HG03060 (cell line): ENCODE data around the gene CDV3.

Experiments used
- ATAC-seq: cut with Tn5 transposase; IDR thresholded peaks from one replicate; pipeline ENCODE4 v1.9.1; 2021; ENCODE audit warnings: low read depth, moderate number of reproducible peaks; ENCODE audit not compliant: unreplicated experiment

CDV3 gene

DNA sequence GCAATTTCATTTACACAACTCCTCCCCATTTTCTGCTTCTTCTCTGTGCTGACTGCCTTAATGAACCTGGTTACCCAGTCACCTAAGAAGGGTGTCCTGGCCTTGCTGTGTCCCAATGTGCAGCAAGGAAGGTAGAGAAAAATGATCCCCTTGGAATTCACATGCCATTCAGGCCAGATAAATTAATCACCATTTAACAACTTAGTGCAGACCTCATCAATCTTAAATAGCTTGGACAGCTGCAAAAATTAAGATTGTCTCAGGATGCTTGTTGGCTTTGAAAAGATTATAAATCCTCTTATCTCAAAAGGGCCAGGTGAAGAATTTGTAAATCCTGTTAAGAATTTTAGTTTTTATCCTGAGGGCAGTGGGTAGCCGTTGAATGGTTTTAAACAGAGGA, 9.7 kb upstream of the CDV3 start:
- no peak for ATAC-seq

DNA sequence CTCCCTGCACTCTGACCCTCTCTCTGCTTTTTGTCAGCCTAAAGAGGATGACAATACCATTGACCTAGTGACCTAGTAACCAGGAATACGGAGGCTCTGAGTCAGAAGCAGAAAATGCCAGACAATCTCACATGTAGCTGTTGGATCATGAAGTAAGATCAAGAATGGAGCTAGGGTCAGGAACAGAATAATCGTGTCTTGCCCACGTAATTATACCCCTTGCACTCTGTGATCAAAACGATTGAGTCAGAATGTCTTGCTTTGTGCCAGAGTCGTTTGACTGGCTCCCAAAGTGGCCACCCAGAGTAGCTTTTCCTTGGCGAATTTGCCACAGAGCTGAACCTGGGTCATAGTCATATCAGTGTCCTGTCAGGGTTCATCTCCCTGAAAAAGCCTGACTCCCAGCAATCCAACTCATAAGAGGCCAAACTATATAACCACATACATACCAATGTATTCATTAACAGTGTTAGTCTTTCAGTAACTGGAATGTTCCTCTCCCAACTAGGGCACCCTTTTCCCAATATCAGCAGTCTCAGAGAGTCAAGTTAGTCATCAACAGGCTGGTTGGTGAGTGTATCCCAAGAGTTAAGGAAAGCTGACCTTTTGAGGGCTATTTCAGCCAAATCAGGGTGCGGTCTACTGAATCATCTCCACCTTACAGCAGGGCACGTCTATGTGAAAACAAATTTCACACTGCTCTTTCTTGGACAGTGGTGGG, 5.0 kb upstream of the CDV3 start:
- ATAC-seq = no peak

DNA sequence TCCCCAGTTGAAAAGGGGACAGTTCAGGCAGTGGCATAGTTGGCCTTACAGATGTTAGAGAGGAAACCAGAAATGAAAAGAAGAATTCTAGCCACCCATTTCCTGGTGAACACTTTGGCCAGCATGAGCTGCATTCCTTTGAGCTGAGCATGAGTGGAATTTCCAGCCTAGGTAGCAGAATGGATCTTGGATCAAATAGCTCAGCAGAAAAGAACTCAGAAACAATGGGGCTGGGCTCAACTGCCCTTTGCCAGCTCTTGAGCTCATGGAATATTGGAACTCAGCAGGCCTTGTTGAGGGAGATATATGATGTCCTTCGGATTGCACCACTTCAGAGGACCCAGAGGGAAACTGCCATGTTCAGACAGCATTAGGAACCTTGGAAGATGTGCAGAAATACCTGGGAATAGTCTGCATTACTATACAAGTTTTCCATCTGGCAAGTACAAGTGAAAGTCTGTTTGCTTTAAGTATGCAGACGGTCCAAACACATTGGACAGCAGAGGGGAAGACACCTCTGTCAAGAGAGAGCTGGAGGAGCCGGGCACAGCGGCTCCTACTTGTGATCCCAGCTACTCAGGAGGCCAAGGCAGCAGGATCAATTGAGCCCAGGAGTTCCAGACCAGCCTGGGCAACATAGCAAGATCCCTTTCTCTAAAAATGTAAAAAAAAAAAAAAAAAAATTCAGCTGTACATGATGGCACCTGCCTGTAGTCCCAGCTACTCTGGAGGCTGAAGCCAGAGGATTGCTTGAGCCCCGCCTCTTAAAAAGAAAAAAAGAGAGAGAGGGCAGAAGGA, 3.1 kb upstream of the CDV3 start:
- ATAC-seq = no peak

DNA sequence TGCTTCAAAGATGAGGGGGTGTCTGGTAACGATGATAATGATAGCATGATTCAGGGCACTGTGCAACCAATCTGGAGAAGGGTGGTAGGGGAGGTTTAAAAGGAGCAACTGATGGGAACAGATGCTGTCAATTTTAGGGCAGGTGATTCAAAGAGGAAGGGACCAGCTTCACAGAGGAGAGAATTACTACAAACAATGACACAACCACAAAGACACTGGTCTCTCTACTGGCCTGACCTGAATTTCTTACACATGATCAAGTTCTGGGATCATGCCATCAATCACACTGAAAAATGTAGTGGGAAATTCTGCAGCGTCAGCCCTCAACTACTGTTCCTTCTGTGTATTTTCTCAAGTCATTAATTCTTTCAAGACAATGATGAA, 2.6 kb upstream of the CDV3 start:
- ATAC-seq = no peak

DNA sequence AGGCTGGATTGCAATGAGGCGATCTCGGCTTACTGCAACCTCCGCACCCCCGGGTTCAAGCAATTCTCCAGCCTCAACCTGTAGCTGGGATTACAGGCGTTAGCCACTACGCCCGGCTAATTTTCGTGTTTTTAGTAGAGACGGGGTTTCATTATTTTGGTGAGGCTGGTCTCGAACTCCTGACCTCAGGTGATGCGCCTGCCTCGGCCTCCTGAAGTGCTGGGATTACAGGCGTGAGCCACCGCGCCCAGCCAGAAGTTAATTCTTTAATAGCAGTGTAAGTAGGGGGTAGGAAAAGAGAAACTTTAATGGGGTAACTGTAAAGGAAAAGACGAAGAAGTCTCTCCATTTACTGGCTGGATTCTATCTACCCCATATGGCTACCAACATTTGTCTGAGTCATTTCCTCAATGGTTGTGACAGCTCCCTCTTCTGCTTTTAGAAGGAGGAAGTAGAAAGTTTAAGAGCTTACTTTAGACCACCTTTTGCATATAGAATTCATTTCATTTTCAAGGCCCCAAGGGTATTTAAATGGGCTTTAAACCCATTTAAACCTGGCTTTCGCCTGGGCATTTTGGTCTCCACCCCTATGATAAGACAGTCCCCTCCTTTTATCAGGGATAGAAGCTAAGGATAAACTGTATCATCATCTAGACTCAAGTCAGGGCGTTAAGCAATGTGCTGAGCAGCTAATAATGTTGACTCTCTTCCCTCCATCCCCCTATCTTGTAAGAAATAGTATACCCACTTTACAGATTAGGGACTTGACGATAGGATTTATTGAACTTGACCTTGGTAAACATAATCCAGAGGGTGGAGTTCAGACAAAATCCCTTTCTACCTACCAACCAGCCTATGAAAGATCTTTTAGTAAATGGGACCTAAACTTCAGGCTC, 1.1 kb upstream of the CDV3 start:
- no peak for ATAC-seq

DNA sequence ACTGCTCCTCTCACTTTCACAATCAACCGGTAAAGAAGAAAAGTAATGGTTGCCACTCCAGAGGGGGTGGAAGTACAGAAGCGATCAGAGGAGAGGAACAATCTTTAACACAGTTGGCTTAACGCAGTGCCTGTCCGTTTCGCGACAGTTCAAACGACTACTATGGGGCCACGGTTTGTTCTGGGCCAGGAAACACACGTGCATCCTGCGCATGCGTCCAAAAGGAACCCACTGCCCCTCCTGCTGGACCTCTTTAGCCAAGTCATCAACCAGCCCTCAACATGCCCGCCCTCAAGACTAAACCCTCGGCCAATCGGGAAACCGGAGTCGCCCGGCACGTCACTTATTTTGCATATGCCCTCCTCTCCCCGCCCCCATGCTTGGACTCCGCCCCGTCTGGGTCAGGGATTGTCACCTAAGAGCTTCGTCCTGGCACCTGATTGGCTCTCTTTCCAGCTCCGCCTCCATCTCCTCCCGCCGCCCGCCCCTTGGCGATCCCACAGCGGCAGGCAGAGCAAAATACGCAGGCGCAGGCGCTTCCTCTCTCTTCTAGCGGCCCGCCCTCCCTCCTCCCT, 345 bp upstream of the CDV3 start:
- peak; percentile 70 for ATAC-seq

DNA sequence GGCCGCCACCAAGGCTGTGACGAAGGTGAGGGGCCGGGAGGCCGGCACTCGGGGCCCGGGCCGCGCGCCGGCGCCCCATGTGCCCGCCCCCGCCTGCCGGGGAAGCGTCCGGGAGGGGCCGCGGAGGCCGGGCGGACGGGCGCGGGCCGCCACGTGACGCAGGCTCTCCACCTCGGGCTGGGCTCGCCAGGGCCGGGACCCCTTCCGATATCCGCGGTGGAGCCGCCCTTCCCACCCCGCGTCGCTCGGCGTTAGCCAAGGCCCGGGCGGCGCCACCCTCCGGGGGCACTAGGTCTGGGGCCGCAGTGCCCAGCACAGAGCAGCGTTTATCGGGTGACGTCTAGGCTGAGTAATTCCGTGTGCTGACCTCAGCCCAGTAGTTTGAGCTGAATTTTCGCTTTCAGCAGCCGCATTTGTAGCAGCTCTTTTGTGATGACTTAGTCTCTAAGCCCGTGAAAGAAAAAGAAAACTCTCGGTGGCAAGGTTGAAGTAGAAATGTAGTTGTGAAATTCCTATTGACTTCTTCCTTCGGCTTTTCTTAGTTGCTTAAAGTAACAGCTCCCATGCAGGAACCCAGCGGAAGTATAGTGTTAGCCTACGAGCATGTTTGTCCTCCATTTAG, 885 bp downstream of the CDV3 start:
- ATAC-seq = no peak

DNA sequence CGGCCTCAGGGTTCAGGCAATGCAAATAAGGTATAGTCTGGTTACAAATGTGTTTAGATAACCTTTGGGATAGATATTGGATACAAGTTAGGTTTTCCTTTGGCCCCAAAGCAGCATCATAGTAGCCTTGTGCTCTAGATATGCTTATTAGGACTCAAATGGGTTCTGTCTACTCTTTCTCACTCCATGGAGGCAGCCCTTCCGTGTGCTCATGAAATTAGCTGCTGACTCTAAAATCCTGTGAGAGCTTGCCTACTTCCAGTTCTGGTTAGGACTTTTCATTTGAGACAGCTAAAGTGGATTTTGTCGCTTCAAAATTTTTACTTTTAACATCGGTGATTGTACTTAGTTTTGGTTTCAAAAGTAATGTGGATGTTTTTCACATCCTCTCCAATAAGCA, 1.6 kb downstream of the CDV3 start:
- ATAC-seq = no peak

DNA sequence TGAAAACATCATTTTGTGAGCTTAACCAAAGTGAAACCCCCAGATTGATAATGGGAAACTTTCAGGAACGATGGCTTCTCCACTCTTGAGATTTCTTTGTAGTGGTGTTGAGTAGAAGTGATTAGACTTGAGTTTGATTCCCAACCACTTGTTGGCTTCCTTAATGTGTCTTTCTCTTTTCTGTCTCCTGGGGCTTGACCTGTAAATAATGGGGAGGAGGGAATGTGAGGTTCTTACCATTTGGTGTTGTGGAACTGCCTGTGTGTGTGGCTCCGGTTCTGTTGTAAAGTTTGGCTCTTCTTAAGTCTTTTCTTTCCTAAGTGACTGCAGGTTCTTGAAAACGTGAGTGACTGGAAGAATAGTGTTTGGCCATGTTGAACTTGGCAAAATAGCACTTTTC, 2.7 kb downstream of the CDV3 start:
- no peak for ATAC-seq

DNA sequence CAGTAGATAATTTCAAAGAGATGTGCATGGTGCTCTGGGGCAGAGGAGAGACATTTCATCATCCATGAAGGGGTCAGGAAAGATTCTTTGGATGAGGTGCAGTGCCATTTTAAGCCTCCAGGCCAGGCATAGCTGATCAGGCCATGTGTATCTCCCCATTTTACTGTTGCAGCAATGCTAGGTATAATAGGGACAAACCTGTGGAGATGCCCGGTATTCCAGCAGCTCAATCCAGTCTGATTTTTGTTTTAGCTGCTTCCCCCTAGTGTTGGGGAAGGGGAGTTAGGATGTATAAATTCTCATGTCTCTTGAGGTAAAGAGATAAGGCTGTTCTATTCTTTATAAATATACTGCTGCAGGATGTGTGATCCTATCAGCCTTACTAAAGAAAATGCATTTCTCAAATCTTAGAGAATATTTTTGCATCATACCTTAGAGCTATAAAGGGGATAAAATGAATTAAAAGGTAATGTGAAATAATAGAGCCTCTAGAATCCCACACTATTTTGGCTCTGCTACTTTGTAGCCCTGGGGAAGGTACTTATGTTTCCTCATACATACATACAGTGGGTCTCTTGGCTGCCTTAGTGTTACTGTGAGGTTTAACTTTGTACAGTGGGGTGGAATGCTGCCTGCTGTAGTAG, 5.2 kb downstream of the CDV3 start:
- no peak for ATAC-seq

DNA sequence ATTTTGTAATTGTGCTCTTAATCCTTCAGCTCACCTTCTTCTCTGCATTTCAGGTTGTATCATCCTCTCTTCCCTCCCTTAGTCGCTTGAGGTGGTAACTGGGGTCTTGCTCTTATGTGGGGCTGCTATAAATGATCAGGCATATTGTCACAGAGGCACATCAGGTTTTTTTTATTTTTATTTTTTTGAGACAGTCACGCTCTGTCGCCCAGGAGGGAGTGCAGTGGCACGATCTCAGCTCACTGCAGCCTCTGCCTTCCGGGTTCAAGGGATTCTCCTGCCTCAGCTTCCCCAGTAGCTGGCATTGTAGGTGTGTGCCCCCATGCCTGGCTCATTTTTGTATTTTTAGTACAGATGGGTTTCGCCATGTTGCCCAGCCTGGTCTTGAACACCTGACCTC, 9.9 kb downstream of the CDV3 start:
- no peak for ATAC-seq

DNA sequence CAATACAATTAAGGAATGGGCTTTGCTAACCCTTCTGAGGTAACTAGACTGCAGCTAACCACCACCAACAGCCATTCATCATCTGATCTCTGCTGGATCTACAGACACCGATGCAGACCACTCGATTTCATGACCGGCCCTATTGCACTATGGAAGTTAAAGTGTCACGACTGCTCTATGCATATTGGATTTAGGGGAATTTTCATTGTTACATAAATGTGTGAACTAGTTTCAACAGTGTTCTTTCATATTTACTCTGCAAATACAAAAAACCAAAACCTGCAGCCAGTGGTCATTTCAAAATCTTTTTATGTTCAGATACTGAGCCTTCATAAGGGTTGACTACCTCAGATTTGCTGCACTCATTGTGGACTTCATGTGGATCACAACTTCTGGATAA, 14.5 kb downstream of the CDV3 start:
- ATAC-seq = no peak

DNA sequence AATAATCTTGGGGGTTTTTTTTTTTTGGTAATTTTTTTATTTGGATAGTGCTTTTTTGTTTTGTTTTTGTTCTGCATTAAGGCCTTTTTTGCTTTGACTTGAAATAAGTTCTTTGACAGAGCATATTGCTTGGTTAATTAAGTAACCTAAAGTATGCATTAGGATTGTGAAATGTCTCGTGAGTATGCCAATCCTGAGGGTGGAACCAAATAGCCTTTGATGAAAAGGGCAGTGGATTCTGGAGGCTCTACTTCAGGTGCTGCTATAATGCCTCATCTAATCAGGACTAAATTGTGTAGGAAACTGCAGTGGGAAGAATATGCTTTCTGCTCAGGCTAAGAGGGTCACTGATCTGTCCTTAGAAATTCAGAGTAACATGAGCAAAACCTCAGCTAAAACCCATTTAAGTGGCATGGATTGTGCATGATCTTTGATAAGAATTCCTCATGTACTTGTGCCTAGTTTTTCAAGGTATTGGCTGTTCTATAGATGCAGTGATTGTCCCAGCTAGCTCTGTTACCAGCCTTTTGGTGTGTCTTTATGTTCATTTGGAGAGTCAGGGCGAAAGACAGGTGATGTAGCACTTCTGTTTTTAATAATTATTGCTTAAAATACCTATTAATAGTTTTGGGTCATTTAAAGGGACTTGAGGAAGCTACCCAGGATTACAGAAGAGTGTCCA, 15.4 kb downstream of the CDV3 start:
- ATAC-seq = no peak

DNA sequence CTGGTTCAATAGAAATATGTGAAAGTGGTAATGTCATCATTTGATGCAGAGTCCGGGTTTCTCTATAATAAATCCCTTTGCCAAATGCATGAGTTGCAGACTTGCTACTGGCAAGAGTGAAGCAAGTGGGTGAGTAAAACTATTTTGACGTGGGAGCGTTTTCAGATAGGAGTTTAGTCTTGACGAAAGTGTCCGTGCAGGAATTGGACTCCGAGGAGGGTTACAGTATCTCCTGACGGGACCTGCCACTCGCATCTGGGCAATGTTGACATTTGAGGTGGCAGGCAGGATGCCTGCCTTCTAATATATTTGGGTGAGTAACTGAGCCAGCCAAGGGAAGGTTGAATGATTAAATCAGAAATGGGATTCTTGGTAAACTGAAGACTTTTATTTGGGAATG, 16.0 kb downstream of the CDV3 start:
- no peak for ATAC-seq

DNA sequence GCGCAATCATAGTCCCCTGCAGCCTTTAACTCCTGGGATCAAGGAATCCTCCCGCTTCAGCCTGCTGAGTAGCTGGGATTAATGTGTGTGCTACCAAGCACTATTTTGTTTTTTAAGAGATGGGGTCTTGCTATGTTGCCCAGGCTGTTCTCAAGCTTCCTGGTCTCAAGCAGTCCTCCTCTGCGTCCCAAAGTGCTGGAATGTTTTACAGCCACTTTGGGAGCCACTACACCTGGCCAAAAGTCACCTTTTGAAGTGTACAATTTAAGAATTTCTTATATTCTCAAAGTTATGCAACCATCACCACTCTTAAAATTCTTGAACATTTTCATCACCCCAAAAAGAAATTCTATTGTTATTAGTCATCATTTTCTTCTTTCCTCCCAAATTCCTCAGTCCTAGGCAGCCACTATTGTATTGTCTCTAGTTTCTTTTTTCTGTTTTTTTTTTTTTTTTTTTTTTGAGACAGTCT, 17.8 kb downstream of the CDV3 start:
- ATAC-seq = no peak

DNA sequence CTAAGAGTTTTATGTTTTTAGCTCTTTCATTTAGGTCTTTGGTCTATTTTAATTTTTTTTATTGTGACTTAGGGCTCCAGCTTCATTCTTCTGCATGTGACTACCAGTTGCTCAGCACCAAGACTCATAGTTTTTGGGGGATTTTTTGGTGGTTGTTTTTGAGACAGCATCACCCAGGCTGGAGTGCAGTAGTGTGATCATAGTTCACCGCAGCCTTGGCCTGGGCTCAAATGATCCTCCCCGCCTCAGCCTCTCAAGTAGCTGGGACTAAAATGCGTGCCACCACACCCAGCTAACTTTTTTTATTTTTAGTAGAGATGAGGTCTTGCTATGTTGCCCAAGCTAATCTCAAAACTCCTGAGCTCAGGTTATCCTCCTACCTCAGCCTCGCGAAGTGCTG, 19.4 kb downstream of the CDV3 start:
- ATAC-seq = no peak

DNA sequence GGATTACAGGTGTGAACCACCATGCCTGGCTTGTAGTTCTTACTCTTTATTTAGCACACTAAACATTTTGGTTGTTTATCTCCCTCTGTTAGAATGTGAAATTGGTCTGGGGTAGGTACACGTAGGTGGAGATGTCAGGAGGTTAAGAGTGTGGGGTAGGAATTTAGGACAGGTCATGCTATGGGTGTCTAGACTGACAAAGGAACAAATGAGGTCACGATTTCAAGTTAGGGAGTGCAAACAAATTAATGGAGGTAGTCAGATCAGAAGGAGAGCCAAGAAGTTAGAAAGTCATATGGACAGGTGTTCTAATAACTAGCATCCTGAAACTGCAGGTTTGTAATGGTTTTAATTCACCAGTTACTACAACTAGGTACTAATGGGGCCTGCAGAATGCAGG, 19.8 kb downstream of the CDV3 start:
- no peak for ATAC-seq

DNA sequence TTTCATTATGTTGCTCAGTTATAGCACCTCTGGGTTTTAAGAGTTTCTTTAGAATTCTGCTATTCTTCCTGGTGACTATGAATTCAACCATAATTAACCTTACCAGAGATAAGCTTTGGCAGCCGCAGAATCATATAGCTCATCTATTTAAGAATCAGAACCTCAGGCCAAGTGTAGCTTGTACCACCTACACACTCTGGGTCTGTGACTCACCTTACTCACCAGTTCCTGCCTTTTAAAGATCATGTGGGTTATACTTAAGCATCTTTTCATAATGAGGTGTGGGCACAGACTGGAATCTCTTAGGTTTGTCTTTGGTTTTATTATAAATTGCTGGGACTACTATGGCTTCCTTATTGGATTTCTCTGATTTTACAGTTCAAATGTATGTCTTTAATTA, 21.9 kb downstream of the CDV3 start:
- ATAC-seq = no peak

DNA sequence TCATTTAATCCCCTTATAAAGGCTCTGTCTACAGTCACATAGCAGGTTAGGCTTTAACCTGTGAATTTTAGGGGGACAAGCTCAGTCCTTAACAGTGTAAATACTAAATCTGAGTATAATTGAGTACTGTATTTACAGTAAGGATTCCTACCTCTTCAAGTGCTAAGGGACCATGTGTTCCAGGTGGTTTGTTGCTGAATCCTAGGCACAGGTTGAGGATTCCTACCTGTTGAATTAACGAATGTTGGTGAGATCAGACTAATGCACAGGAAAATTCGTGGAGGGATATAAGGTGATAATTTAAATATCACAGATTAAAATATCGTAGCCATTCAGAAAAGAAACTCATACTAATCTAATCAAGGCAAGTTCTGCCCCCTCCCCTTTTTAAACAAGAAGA, 24.9 kb downstream of the CDV3 start:
- ATAC-seq = no peak
